Uterus (tissue), 2 donors: ENCODE measurements around the gene TSPAN4.

Experiments
- CTCF ChIP-seq, 4 experiments: fragments of 200-600 bp in 2 of 4; fragments of 450-650 bp in 2 of 4; sonication (generic) in 2 of 4; IDR thresholded peaks; one replicate each; pipeline ENCODE4 v1.5.1; 2016 to 2019; ENCODE audit warnings: antibody characterized with exemption in 4 of 4, mild to moderate bottlenecking in 2 of 4, moderate library complexity in 1 of 4
- POLR2A ChIP-seq, 2 donors: fragments of 450-650 bp; IDR thresholded peaks; one replicate each; pipeline ENCODE4 v1.6.1; 2016; ENCODE audit warnings: antibody characterized with exemption in 2 of 2, mild to moderate bottlenecking in 1 of 2, moderate library complexity in 1 of 2

- TF ChIP-seq CTCF (IDR thresholded peaks at IDR 0.05) (no peak), POLR2A (IDR thresholded peaks at IDR 0.05) (no peak)
These were observed 19.5 kb downstream of the TSPAN4 start for GRCh38 chr11:862081-862661.
